Femur (tissue), 1 donor: ENCODE results near the gene SORT1.
A peak's percentile ranks its signal among the peaks of the same experiment; 100 is the strongest.
"Not testable (repeated sequence)": the region's sequence is repeated elsewhere in the genome, so short reads cannot be mapped to it uniquely, and the experiment has no call there.

Experiments
- DNase-seq: peaks from one replicate; pipeline ENCODE4 v3.0.0-alpha.2; 2017

The SORT1 gene

DNA sequence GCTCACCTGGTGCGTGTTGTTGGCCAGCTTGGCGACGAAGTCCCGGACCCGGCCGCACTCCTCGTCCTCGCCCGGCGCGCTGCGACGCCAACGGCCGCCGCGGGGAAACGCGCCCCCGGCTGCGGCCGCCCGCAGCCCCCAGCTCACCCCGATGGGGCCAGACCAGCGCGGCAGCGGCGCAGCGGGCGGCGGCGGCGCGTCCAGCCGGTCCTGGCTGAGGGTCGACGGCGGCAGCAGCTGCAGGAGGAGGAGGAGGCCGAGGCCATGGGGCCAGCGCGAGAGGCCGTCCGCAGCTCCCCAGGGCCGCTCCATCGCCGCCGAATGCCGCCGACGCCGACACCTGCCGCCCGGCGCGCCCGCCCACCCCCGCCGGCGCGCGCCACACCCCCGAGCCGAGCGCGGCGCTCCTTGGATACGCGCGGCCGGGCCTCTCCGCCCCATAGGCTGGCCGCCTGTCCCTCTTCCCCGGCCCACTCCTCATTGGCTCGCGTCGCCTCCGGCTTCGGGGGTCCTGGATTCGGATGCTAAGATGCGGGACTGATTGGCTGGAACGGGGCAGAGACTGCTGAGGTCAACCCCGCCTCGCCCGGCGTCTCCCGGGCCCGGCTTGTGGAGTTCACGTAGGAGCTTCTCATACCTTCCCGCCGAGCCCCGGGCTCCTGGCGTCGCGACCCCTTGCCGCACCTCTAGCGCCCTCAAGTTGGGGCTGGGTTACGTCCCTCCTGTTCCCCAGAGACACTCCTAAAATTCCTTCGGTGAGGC, at the start of gene SORT1:
SORT1 (minus strand) TSS at position 338 of the 762 bp plus-strand sequence; CDS start at position 312, 26 bp downstream.
- peak; percentile 94 for DNase-seq

DNA sequence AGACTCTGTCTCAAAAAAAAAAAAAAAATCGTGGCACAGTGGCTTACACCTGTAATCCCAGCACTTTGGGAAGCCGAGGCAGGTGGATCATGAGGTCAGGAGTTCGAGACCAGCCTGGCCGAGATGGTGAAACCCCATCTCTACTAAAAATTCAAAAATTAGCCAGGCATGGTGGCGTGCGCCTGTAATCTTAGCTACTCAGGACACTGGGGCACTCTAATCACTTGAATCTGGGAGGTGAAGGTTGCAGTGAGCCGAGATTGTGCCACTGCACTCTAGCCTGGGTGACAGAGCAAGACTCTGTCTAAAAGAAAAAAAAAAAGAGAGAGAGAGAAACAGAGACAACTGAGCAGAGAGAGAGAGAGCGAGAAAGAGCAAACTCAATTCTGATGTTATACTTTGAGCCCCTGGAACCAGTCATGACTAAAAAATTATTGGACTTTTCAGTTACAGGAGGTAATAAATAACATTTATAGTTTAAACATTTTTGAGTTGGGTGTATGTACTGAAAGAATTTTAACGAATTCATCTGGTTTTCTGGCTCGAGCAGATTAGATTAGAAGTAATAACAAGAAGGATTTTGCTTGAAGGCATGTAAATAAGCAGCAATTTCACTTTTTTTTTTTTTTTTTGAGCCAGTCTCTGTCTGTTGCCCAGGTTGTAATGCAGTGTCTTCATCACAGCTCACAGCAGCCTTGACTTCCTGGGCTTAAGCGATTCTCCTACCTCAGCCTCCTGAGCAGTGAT, 48.4 kb upstream of the SORT1 start:
- DNase-seq, result not testable (repeated sequence)

DNA sequence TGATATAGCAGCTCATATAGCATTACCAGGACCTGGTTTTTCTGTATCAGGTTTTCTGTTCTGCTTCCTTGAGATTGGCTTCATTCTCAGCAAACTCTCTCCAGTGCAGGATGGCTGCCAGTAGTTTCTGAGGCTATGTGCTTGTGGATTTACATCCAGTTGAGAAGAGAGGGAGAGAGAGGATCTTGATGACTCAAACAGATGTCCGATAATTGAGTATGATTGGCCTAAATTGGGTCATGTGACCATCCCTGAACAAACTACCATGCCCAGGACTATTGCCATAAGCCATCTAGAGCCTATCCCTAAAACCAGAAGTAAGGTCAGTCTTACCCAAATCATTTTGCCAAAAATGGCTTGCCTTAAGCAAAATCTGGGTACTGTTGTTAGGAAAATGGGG, 46.6 kb upstream of the SORT1 start:
- no peak for DNase-seq

- no peak for DNase-seq
These were observed 45.8 kb upstream of the SORT1 start for GRCh38 chr1:109443476-109443875.

DNA sequence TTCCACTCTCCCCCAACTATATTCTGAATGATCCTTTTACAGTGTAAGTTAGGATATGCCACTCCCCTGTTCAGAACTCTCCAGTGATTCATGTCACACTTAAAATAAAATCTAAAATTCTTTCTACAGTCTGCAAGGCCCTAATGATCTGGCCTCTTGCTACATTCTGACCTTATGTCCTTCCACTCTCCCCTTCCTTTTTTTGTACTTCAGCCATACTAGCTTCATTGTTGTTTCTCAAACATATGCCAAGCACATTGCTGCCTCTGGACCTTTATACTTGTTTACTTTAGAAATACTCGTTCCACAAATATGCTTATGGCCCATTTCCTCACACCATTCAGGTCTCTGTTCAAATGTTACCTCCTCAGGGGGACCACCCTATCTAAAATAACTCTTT, 43.4 kb upstream of the SORT1 start:
- no peak for DNase-seq

DNA sequence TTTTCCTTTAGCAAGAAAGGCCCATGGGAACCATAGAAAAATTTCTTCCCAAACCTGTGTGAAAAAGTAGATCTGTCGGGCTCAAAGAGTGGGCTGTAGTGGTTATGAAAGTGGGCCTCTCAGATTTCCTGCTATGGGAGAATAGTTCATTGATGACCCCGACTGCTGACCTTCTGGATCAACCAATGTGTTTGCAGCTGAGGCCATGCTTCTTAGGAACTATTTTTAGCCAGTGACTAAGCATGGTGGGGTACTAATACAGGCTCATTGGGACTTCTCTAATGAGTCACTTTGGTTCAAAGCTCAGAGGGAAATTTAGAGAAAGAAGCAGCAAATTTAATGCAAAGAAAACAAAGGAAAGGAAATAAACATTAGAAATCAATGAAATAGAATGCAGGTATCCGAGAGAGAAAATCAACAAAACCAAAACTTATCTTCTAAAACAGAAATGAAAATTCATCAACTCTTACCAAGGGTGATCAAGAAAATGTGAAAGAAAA, 41.1 kb upstream of the SORT1 start:
- no peak for DNase-seq

- no peak for DNase-seq
These were observed 36.8 kb upstream of the SORT1 start for GRCh38 chr1:109434484-109434883.

DNA sequence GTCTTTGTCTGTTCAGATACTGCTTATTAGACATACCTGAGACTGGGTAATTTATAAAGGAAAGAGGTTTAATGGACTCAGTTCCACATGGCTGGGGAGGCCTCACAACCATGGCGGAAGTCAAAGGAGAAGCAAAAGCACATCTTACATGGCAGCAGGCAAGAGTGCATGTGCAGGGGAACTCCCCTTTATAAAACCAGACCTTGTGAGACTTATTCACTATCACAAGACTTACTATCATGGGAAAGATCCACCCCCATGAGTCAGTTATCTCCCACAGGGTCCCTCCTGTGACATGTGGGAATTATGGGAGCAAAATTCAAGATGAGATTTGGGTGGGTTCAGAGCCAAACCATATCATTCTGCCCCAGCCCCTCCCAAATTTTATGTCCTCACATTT, 35.6 kb upstream of the SORT1 start:
- no peak for DNase-seq

GRCh38 chr1:109432336-109432735, 34.6 kb upstream of the SORT1 start:
- DNase-seq, result no peak

- DNase-seq, result no peak
These were observed 29.4 kb upstream of the SORT1 start for GRCh38 chr1:109427171-109427467.

DNA sequence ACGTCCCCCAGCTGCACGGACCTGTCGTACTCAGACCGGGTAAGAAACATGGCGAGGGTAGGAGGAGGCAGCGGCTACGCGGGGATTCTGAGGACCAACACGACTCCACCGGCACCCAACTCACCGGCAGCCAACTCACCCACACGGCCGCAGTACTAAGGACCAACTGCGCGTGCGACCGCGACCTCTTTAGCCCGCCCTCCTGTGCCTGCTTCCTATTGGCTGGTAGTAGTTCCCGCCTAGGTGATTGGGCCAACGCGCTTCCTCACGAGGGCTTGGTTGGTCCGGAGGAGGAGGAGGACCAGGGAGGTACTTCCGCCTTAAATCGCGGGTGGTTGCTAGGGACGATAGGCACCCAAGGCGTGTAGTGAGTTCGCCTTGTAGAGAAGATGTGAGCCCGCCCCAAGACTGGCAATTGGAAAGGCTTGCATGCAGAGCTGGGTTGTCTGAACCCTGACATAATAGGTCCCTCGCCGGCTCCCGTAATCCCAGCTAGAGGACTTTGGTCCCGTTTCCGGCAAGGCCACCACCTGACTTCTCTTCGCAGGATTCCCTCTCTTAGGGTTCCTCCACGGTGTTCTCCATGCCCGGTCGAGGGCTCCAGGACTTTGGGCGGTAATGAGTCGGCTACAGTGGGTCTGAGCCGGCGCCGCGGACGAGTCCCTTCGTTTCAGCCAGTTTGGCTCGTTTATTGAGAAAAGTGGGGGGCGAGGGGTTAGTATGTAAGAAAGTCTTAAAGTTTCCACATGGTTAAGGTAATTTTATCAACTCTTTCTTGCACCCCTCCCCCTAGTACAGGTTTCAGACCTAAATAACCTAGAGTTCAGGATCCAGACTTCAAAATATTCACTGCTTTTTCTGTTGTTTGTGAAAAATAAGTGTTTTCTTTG, 28.8 kb upstream of the SORT1 start, which contains the start of gene PSMA5:
PSMA5 (minus strand) TSS at position 168 of the 890 bp plus-strand sequence; CDS start at position 50, 118 bp downstream.
- peak; percentile 98 for DNase-seq

GRCh38 chr1:109425391-109426280, 27.9 kb upstream of the SORT1 start:
- no peak for DNase-seq

DNA sequence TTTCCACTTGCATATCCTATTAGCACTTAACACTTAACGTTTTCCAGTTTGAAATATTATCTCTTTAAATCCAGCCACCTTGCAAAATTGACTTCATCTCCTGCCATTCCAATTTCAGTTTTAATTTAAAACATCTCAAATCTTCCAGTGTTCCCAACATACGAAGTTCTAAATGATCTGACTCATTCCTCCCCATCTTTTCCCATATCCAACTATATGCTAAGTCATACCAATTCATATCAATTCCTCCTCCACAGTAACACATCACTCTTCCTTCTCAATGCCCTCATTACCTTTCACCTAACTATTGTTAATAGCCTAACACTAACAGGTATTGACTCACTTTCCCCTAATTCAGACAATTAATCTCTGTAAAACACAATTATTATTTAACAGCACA, 25.8 kb upstream of the SORT1 start:
- DNase-seq, result no peak

DNA sequence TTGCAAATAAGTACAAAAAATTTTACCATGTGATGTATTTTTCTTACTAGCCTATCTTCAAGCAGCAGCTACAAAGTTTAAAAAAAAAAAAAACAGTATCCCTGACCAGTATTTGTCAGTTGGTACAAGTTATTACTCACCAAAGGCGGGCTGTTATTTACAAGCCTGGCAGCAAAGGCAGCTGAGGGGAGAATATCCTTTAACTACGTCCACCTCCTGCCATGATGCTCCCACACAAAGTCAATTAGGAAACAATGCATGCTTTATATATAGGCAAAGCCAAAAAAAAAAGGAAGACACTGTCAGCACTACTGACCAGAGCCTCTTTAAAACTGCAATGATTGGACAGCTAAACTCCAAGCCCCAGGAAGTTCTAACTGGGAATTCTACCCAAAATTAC, 14.8 kb upstream of the SORT1 start:
- DNase-seq, result no peak

- no peak for DNase-seq
These were observed 7.1 kb upstream of the SORT1 start for GRCh38 chr1:109404838-109405237.

DNA sequence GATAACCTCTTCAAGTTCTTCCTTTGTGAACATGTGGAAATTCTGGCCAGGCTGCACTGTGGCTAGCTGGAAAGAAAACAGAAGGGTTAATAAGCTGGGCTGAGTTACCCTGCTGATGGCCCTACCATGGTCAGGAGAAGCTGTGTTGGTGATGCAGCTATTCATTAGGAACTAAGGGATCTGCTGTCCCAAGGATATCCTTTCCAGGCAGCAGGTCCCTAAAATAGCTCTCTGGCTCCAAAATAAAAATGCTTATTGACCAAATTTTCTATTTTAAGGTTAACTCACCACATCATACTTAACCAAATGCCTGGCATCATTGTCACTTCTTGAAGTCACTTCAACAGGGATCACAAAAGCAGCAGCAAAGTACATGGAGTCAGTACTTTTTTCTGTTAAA, 4.3 kb upstream of the SORT1 start:
- DNase-seq, result no peak

GRCh38 chr1:109400035-109400655, 2.4 kb upstream of the SORT1 start:
- no peak for DNase-seq

GRCh38 chr1:109399326-109399957, 1.7 kb upstream of the SORT1 start:
- no peak for DNase-seq

GRCh38 chr1:109398343-109399225, 866 bp upstream of the SORT1 start:
- DNase-seq, result no peak
